ENCODE measurements around the gene SLC39A11.

GRCh38 chr17:72792771-72793170 is 299.7 kb downstream of the SLC39A11 start:
- TF ChIP-seq POLR2A (IDR thresholded peaks at IDR 0.05; ENCODE audit: low read depth, low read length) (no peak), POLR2AphosphoS5 (IDR thresholded peaks at IDR 0.05; ENCODE audit: low read depth, low read length) (no peak), TAF1 (IDR thresholded peaks at IDR 0.05; ENCODE audit: low read depth, low read length) (no peak), SPI1 (IDR thresholded peaks at IDR 0.05; ENCODE audit: low read depth, low read length) (no peak)

All from GM12891 (cell line).